ENCODE results near the gene KRT7. TPM values are rescaled to one million over a fixed set of nuclear protein-coding genes. Genes with fewer than 3 reads are reported as not detected.
A peak's percentile ranks its signal among the peaks of the same experiment; 100 is the strongest.

Gene KRT7
- total RNA-seq, 2 experiments from 2014 or later, result 8.5 to 8.9 TPM

DNA sequence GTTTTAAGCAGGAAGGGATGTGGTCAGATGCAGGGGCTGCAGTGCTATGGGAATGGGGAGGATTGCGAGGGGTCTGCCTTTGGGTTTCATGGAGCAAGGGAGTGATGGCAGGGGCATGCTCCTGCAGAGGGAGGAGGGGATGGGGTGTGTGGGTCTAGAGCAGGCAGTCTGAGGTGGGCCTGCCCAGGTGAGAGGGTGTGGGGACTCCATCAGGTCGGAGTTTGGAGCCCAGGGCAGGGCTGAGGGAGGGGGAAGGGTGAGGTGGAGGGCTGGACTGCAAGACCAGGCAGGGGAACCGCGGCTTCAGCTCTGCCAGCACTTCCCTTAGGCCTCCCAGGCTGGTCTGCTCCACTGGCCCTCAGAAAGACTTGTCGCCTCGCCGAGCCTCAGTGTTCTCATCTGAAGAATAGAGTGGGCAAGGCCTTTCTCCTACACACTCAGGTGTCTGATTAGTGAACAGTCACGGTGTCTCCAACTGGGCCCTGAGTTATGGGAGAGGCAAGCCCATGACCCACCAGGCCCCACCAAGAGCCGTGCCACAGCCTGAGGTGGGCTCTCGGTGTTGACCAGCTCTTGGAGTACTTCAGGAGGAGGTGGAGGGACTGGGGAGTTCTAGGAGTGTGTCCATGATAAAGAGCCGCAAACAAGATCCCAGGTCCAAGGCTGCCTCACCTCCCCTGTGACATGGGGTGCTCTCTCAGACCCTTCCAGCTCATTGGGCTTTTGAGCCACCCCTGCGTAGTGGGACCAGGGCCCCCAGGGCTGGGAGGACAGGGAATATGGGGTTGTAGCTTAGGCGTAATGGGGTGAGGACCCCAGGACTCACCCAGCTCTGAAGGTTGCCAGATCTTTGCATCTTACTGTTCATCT, 21.1 kb upstream of the KRT7 start:
- POLR2A ChIA-PET, result interaction anchor here (0.5 to 0.6 kb wide), 2 partner anchors 47 to 905 kb away, joined by 3 to 5 read pairs; no protein-coding TSS in a partner anchor
- ATAC-seq (ENCODE audit: low read depth) (no peak), DNase-seq (peak; percentile 23)
- H3K9me3 Mint-ChIP-seq, result no peaks in the 10 kb centered on the region
- H3K27ac Mint-ChIP-seq, result no peak overlapping the region
- H3K4me3 Mint-ChIP-seq, result no peak overlapping the region
- no peaks in the 10 kb centered on the region for H3K4me1 Mint-ChIP-seq
- no peaks in the 10 kb centered on the region for H3K36me3 Mint-ChIP-seq
- H3K27me3 Mint-ChIP-seq, result peaks cover 27% of the 10 kb centered on the region

GRCh38 chr12:52212701-52213563, 20.1 kb upstream of the KRT7 start:
- ATAC-seq (ENCODE audit: low read depth), result no peak
- no peaks in the 10 kb centered on the region for H3K9me3 Mint-ChIP-seq
- POLR2A ChIA-PET, result no interaction called here
- H3K27me3 Mint-ChIP-seq, result peaks cover 21% of the 10 kb centered on the region
- H3K36me3 Mint-ChIP-seq, result no peaks in the 10 kb centered on the region
- H3K4me1 Mint-ChIP-seq, result no peaks in the 10 kb centered on the region
- H3K27ac Mint-ChIP-seq, result peak overlapping the region; percentile 26
- H3K4me3 Mint-ChIP-seq, result no peak overlapping the region
- peak; percentile 23 for DNase-seq

- H3K27ac Mint-ChIP-seq, result peak overlapping the region; percentile 26
- H3K27me3 Mint-ChIP-seq, result peaks cover 19% of the 10 kb centered on the region
Observed at GRCh38 chr12:52213564-52214420, 19.3 kb upstream of the KRT7 start.

GRCh38 chr12:52214421-52214802, 18.6 kb upstream of the KRT7 start:
- POLR2A ChIA-PET, result no interaction called here
- Mint-ChIP-seq H3K4me3 (no peak overlapping the region), H3K27ac (no peak overlapping the region), H3K27me3 (peaks cover 19% of the 10 kb centered on the region), H3K4me1 (no peaks in the 10 kb centered on the region), H3K9me3 (no peaks in the 10 kb centered on the region), H3K36me3 (no peaks in the 10 kb centered on the region)
- ATAC-seq (ENCODE audit: low read depth) (no peak), DNase-seq (peak; percentile 47)

More at GRCh38 chr12:52213564-52214420, 19.3 kb upstream of the KRT7 start:
- Mint-ChIP-seq H3K4me1 (no peaks in the 10 kb centered on the region), H3K9me3 (no peaks in the 10 kb centered on the region), H3K4me3 (no peak overlapping the region), H3K36me3 (no peaks in the 10 kb centered on the region)
- peak; percentile 84 for DNase-seq
- POLR2A ChIA-PET, result no interaction called here
- peak; percentile 79 for ATAC-seq (ENCODE audit: low read depth)

GRCh38 chr12:52215587-52216031, 17.4 kb upstream of the KRT7 start:
- POLR2A ChIA-PET, result no interaction called here
- DNase-seq (peak; percentile 16), ATAC-seq (ENCODE audit: low read depth) (no peak)
- Mint-ChIP-seq H3K9me3 (no peaks in the 10 kb centered on the region), H3K27ac (no peak overlapping the region), H3K4me1 (no peaks in the 10 kb centered on the region), H3K4me3 (no peak overlapping the region), H3K27me3 (peaks cover 28% of the 10 kb centered on the region), H3K36me3 (no peaks in the 10 kb centered on the region)

DNA sequence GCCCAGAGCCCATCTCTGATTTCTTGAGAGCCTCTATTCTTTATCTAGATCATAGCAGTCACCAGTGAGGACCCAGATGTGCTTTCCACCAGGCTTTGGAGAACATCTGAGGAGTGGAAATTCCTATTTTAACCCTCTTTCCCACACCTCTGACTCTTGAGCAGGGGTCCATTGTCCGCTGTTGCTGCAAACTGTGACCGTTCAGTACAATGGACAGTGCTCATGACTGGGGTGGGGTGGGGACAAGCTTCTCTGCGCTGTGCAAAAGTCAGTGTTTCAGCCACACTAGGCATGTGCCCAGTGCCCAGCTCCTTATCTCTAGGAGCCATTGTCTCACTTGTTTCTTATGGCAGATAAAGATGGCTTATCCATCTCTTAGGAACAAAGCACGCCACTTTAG, 16.9 kb upstream of the KRT7 start:
- POLR2A ChIA-PET, result interaction anchor here (1.2 kb wide), 1 partner anchor 13 kb away, joined by 3 read pairs; no protein-coding TSS in a partner anchor
- Mint-ChIP-seq H3K4me3 (no peak overlapping the region), H3K4me1 (no peaks in the 10 kb centered on the region), H3K36me3 (no peaks in the 10 kb centered on the region), H3K9me3 (no peaks in the 10 kb centered on the region), H3K27me3 (peaks cover 33% of the 10 kb centered on the region), H3K27ac (no peak overlapping the region)
- ATAC-seq (ENCODE audit: low read depth) (no peak), DNase-seq (no peak)

DNA sequence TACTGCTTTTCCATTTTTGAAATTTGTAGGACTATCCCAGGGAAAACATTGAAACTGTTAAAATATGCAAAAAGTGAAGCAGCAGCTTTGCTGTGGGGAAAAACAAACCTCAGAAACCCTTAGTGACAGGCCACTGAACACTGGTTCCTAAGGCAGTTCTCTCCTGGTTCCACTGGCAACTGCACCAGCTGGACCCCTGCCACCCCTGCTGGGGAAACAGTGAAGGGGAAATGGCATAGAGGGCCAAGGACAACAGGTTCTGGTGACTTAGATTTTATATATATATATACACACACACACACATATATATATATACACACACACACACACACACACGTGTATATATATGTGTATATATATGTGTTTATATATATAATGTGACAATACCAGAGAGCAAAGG, 16.2 kb upstream of the KRT7 start:
- Mint-ChIP-seq H3K9me3 (no peaks in the 10 kb centered on the region), H3K4me3 (no peak overlapping the region), H3K36me3 (no peaks in the 10 kb centered on the region), H3K4me1 (peaks cover under 1% of the 10 kb centered on the region), H3K27me3 (peaks cover 37% of the 10 kb centered on the region), H3K27ac (no peak overlapping the region)
- POLR2A ChIA-PET, result interaction anchor here (1.0 to 1.2 kb wide), 2 partner anchors 13 to 27 kb away, joined by 3 read pairs; no protein-coding TSS in a partner anchor
- ATAC-seq (ENCODE audit: low read depth) (no peak), DNase-seq (no peak)

- POLR2A ChIA-PET, result interaction anchor here (1.0 to 1.2 kb wide), 2 partner anchors 12 to 27 kb away, joined by 3 read pairs; no protein-coding TSS in a partner anchor
- no peak overlapping the region for H3K4me3 Mint-ChIP-seq
- DNase-seq, result peak; percentile 18
- no peak overlapping the region for H3K27ac Mint-ChIP-seq
- no peak for ATAC-seq (ENCODE audit: low read depth)
- H3K36me3 Mint-ChIP-seq, result no peaks in the 10 kb centered on the region
- H3K4me1 Mint-ChIP-seq, result peaks cover 4% of the 10 kb centered on the region
- no peaks in the 10 kb centered on the region for H3K9me3 Mint-ChIP-seq
- peaks cover 41% of the 10 kb centered on the region for H3K27me3 Mint-ChIP-seq
Observed at GRCh38 chr12:52217223-52217622, 15.8 kb upstream of the KRT7 start.

DNA sequence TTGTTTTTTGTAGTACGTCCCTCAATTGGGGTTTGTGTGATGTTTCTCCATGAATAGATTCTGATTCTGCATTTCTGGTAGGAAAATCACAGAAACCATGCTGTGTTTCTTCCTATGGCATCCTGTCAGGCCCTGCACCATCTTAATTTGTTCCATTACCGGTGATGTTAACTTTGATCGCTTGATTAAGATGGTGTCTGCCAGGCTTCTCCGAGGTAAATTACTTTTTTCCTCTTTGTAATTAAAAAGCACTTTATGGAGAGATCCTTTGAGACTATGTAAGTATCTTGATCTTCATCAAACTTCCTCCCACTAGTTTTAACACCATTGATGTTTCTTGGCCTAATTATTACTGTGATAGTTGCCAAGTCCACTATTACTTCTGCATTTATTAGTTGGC, 15.0 kb upstream of the KRT7 start:
- DNase-seq (no peak), ATAC-seq (ENCODE audit: low read depth) (no peak)
- H3K4me1 Mint-ChIP-seq, result peaks cover 6% of the 10 kb centered on the region
- no peaks in the 10 kb centered on the region for H3K36me3 Mint-ChIP-seq
- POLR2A ChIA-PET, result interaction anchor here (1.0 kb wide), 1 partner anchor 26 kb away, joined by 3 read pairs; no protein-coding TSS in a partner anchor
- H3K9me3 Mint-ChIP-seq, result no peaks in the 10 kb centered on the region
- H3K4me3 Mint-ChIP-seq, result no peak overlapping the region
- peaks cover 40% of the 10 kb centered on the region for H3K27me3 Mint-ChIP-seq
- H3K27ac Mint-ChIP-seq, result no peak overlapping the region

- Mint-ChIP-seq H3K27ac (no peak overlapping the region), H3K4me3 (no peak overlapping the region), H3K4me1 (peaks cover 6% of the 10 kb centered on the region), H3K36me3 (no peaks in the 10 kb centered on the region), H3K27me3 (peaks cover 51% of the 10 kb centered on the region), H3K9me3 (no peaks in the 10 kb centered on the region)
- DNase-seq (no peak), ATAC-seq (ENCODE audit: low read depth) (no peak)
- POLR2A ChIA-PET, result no interaction called here
Observed at GRCh38 chr12:52220477-52220876, 12.6 kb upstream of the KRT7 start.

DNA sequence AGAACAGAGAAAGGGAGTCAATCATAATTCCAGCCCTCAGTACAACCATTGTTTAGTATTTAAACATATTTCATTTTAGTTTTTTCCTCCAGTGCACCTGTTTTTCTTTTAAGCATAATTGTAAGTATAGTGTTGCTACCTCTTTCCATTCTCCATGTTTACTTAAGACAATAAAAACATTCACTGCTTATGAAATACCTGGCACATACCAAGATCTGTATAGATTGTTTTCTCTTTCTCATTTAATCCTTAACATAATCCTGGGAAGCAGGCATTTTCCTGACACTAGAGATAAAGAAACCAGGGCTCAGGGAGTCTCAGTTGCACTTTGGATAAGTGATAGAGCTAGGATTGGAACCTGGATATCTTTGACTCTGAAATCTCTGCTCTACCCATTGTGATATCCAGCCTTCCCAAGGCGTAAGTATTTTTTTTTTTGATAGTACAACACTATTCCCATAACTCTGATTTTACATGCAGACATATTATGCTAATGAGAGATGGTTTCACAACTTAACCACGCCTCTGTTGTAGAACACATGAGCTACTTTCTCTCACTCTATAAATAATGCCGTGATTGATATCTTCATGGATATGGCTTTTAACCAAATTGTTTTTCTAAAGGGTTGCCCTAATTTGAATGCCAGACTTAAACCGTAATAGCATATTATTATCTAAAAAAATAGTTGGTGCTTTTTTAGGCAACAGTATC, 11.8 kb upstream of the KRT7 start:
- no peak overlapping the region for H3K4me3 Mint-ChIP-seq
- H3K27me3 Mint-ChIP-seq, result peaks cover 54% of the 10 kb centered on the region
- no peaks in the 10 kb centered on the region for H3K9me3 Mint-ChIP-seq
- no peak for ATAC-seq (ENCODE audit: low read depth)
- peaks cover 6% of the 10 kb centered on the region for H3K4me1 Mint-ChIP-seq
- POLR2A ChIA-PET, result no interaction called here
- no peak for DNase-seq
- H3K36me3 Mint-ChIP-seq, result no peaks in the 10 kb centered on the region
- no peak overlapping the region for H3K27ac Mint-ChIP-seq

DNA sequence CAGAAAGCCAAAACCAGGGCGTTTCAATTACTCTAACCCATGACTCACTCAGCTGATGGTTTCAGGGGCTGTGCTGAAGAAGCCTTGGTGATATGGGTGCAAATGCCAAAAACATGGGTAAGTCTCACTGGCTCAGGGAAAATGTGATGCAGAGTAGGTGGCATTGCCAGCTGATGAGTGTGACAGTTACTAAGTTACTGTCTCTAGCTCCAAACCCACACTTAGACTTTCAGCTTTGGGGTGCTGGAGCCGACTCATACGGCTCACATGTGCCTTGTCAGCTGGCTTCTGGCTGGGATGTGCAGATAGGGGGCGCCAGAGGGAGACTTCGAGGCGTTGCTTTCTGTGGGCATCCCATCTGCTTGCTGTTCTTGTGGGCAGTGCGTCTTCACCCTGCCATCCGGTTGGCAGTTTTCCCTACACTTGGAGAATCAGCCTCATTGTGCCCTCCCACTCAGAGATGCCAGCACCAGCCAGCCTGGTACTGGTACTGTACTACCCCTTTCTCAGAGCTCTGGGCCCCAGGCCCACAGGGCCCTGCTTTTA, 11.1 kb upstream of the KRT7 start:
- ATAC-seq (ENCODE audit: low read depth), result peak; percentile 88
- no peaks in the 10 kb centered on the region for H3K9me3 Mint-ChIP-seq
- POLR2A ChIA-PET, result no interaction called here
- H3K4me3 Mint-ChIP-seq, result no peak overlapping the region
- H3K4me1 Mint-ChIP-seq, result peaks cover 6% of the 10 kb centered on the region
- no peak overlapping the region for H3K27ac Mint-ChIP-seq
- peak; percentile 79 for DNase-seq
- no peaks in the 10 kb centered on the region for H3K36me3 Mint-ChIP-seq
- H3K27me3 Mint-ChIP-seq, result peaks cover 61% of the 10 kb centered on the region

Data from activated naive CD8-positive, alpha-beta T cell treated with anti-CD3 and anti-CD28 coated beads, Interleukin-2, amount 10 ng/mL, durations not matched to agents 7 days and 5 days (primary cell).